Suprapubic skin (tissue), 3 donors: ENCODE data around the gene DCP1B.

Source experiments
- POLR2A ChIP-seq, 2 donors: fragments of 450-650 bp; IDR thresholded peaks; one replicate each; pipeline ENCODE4 v1.6.1; 2017; ENCODE audit warnings: antibody characterized with exemption in 2 of 2, mild to moderate bottlenecking in 2 of 2, moderate library complexity in 2 of 2
- TF ChIP-seq, protein P1 (sequence below), 2 donors: fragments of 200-600 bp in 1 of 2; fragments of 450-650 bp in 1 of 2; sonication (generic) in 1 of 2; IDR thresholded peaks; one replicate each; pipeline ENCODE4 v1.5.1; 2016 to 2019; ENCODE audit warnings: antibody characterized with exemption in 2 of 2, mild to moderate bottlenecking in 1 of 2, moderate library complexity in 1 of 2

GRCh38 chr12:2043054-2043453, 38.8 kb upstream of the DCP1B start:
- TF ChIP-seq, protein P1, sequence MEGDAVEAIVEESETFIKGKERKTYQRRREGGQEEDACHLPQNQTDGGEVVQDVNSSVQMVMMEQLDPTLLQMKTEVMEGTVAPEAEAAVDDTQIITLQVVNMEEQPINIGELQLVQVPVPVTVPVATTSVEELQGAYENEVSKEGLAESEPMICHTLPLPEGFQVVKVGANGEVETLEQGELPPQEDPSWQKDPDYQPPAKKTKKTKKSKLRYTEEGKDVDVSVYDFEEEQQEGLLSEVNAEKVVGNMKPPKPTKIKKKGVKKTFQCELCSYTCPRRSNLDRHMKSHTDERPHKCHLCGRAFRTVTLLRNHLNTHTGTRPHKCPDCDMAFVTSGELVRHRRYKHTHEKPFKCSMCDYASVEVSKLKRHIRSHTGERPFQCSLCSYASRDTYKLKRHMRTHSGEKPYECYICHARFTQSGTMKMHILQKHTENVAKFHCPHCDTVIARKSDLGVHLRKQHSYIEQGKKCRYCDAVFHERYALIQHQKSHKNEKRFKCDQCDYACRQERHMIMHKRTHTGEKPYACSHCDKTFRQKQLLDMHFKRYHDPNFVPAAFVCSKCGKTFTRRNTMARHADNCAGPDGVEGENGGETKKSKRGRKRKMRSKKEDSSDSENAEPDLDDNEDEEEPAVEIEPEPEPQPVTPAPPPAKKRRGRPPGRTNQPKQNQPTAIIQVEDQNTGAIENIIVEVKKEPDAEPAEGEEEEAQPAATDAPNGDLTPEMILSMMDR (IDR thresholded peaks at IDR 0.05), result no peak
- TF ChIP-seq POLR2A (IDR thresholded peaks at IDR 0.05), result no peak
